ENCODE data around the gene SCO2. TPM values are rescaled to one million over a fixed set of nuclear protein-coding genes. Genes with fewer than 3 reads are reported as not detected.

Gene SCO2
- total and polyA plus RNA-seq, 10 of the 15 experiments (the other 5 are each of a cell fraction or from before 2014, with no cell fraction given), result 0.18 to 16.0 (median 2.4) TPM; not detected in 1

- TF ChIP-seq, protein P1, sequence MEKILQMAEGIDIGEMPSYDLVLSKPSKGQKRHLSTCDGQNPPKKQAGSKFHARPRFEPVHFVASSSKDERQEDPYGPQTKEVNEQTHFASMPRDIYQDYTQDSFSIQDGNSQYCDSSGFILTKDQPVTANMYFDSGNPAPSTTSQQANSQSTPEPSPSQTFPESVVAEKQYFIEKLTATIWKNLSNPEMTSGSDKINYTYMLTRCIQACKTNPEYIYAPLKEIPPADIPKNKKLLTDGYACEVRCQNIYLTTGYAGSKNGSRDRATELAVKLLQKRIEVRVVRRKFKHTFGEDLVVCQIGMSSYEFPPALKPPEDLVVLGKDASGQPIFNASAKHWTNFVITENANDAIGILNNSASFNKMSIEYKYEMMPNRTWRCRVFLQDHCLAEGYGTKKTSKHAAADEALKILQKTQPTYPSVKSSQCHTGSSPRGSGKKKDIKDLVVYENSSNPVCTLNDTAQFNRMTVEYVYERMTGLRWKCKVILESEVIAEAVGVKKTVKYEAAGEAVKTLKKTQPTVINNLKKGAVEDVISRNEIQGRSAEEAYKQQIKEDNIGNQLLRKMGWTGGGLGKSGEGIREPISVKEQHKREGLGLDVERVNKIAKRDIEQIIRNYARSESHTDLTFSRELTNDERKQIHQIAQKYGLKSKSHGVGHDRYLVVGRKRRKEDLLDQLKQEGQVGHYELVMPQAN (conservative IDR thresholded peaks at IDR 0.05), result peak; percentile 70; the same call in 1 of the 2 replicates
- peak in 1 of 2 experiments; percentile 7; a peak in 1 of 4 replicates for TF ChIP-seq IKZF2 (IDR thresholded peaks at IDR 0.05)
- TF ChIP-seq NRF1 (conservative IDR thresholded peaks at IDR 0.05; ENCODE audit: low read depth, low read length), result peak; percentile 89
- TF ChIP-seq TCF3 (IDR thresholded peaks at IDR 0.05; ENCODE audit: borderline replicate concordance, insufficient read depth, low read depth, low read length), result 0 out of 2 replicates have a peak, but pooled peaks have one; percentile 10
- TF ChIP-seq RB1 (IDR thresholded peaks at IDR 0.05; ENCODE audit: borderline replicate concordance), result peak; percentile 78; the same call in 1 of the 2 replicates
- peak; percentile 75; the same call in 1 of the 2 replicates for TF ChIP-seq SMARCA5 (IDR thresholded peaks at IDR 0.05)
- TF ChIP-seq SP1 (IDR thresholded peaks at IDR 0.05; ENCODE audit: low read depth, low read length), result peak; percentile 69
- TF ChIP-seq, protein P2, sequence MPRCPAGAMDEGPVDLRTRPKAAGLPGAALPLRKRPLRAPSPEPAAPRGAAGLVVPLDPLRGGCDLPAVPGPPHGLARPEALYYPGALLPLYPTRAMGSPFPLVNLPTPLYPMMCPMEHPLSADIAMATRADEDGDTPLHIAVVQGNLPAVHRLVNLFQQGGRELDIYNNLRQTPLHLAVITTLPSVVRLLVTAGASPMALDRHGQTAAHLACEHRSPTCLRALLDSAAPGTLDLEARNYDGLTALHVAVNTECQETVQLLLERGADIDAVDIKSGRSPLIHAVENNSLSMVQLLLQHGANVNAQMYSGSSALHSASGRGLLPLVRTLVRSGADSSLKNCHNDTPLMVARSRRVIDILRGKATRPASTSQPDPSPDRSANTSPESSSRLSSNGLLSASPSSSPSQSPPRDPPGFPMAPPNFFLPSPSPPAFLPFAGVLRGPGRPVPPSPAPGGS (IDR thresholded peaks at IDR 0.05; ENCODE audit: borderline replicate concordance, insufficient read depth, low read depth, low read length, poor library complexity, severe bottlenecking), result no peak
- TF ChIP-seq POLR2AphosphoS2 (IDR thresholded peaks at IDR 0.05; ENCODE audit: low read depth, low read length), result peak; percentile 96; the same call in 1 of the 2 replicates
- 0 out of 2 replicates have a peak, but pooled peaks have one; percentile 20 for TF ChIP-seq EED (IDR thresholded peaks at IDR 0.05; ENCODE audit: low read depth)
- no peak for TF ChIP-seq SIX5 (IDR thresholded peaks at IDR 0.05; ENCODE audit: low read depth, low read length, severe bottlenecking)
- peak; percentile 72 for TF ChIP-seq TAF1 (IDR thresholded peaks at IDR 0.05; ENCODE audit: borderline replicate concordance, low read depth, low read length)
- peak; percentile 43 for TF ChIP-seq BACH1 (IDR thresholded peaks at IDR 0.05; ENCODE audit: borderline replicate concordance)
- TF ChIP-seq CHD2 (IDR thresholded peaks at IDR 0.05; ENCODE audit: borderline replicate concordance, low read depth, low read length), result peak; percentile 82
- TF ChIP-seq PKNOX1 (IDR thresholded peaks at IDR 0.05), result peak; percentile 49; the same call in 1 of the 2 replicates
- TF ChIP-seq ATF3 (IDR thresholded peaks at IDR 0.05; ENCODE audit: borderline replicate concordance, extremely low read depth, low read depth, low read length), result peak; percentile 82; the same call in 1 of the 2 replicates
- TF ChIP-seq RELA (IDR thresholded peaks at IDR 0.05; ENCODE audit: borderline replicate concordance, partially characterized antibody), result peak; percentile 69
- no peak for TF ChIP-seq MYB (IDR thresholded peaks at IDR 0.05; ENCODE audit: borderline replicate concordance, low read depth, low read length)
- TF ChIP-seq NR2C1 (IDR thresholded peaks at IDR 0.05), result no peak; the same call in 1 of the 2 replicates
- peak; percentile 10 for TF ChIP-seq POLR2AphosphoS5 (IDR thresholded peaks at IDR 0.05; ENCODE audit: low read length)
- TF ChIP-seq SMAD5 (IDR thresholded peaks at IDR 0.05; ENCODE audit: low read depth), result peak; percentile 88
Measured at GRCh38 chr22:50525104-50525857, at the start of gene SCO2 (continued).

Data from GM12878 (cell line).